GM19240 (cell line): ENCODE results near the gene MMP24OS.
A peak's percentile ranks its signal among the peaks of the same experiment; 100 is the strongest.

ENCODE experiments used
- DNase-seq: peaks from one replicate; pipeline ENCODE4 v3.0.0; 2011; ENCODE audit warnings: low spot score; ENCODE audit not compliant: insufficient read length

Gene MMP24OS

GRCh38 chr20:35291654-35292503 is 14.0 kb upstream of the MMP24OS start, which contains the start of gene FAM83C:
Gene FAM83C (minus strand): TSS chr20:35292425. CDS start chr20:35292304, 121 bp downstream.
- no peak for DNase-seq

DNA sequence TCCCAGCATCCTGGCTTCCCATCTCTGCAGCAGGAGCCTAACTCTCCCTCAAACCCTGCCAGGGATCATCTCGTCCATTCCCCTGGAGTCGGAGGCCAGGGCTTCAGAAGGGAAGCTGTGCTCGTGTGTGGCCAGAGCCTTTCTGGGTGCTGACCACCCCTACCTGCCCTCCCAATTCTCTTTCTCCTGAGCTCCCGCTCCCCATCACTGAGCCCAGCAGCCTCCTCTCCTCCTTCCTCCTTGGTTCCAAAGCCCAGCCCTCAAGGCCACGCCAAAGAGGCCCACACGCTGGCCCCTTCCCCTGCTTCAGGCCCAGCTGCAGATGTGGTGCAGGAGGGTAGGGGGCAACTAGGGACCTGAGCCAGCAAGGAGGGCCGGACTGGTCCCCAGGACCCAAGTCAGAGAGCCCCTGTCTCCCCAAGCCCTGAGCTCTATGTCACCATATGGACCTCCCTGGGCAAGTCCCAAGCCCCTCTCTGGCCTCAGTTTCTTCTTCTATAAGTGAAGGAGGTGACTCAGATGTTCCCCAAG is 13.0 kb upstream of the MMP24OS start:
- no peak for DNase-seq

DNA sequence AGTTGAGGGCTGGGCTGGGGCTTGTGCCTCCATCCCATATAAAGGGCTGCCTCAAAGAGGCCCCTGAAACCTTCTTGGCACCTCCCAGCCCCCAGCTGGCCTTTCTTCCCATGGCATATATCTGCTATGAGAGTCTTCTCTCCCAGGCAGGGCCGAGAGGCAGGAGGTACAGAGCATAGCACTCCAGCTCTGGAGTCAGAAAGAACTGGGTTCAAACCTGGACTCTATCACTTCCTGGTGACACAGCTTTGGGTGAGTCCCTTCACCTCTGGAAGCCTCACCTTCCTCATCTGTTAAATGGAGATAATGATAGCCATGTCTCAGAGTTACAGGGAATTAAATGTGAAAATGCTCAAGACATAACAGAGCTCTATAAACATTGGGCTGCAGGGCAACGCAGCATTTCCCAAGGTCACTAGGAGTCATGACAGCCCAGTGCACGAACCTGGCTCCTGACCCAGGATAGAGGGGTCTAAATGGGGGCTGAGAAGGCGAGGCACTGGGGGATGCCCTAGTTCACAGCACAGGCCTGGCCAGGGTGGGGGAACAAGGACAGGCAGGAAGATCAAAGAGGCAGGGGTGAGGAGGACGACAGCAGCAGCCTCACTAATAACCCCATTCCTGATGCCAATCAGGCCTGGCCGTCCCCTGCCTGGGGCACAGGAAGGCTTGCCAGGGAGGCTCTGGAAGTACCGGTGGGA is 12.4 kb upstream of the MMP24OS start:
- DNase-seq, result no peak

DNA sequence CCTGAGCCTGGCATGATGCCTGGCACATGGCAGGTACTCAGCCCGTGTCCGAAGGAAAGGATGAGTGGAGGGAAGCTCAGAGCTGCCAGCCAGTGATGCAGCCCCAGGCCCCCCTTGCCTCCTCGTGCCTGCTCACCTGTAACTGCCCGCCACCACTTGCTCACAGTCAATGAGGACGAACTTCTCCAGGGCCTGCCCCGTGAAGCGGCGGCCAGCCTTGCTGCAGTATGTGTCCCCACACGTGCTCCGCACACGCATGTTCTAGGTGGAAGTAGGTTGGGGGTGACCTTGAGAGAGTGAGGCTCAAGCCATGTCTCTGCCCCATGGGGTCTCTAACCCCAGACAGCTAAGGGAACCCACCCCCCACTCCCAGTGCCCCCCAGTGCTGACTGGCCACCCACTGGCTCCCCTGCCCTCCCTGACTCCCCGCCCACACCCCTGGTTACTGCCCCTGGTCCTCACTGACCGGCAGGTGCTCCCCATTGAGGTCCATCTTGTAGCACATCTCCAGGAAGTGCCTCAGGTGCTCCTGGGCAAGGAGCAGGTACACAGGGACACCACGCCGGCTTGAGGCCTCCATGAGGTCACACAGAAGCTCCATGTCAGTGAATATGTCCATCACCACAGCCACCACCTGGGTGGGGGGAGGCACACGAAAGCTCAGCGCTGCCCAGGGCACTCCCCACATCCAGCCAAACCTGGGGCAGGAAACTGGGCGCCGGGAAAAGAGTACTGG is 10.6 kb upstream of the MMP24OS start:
- no peak for DNase-seq

- DNase-seq, result no peak
Observed at GRCh38 chr20:35287509-35288324, 9.8 kb upstream of the MMP24OS start.

GRCh38 chr20:35286899-35287508 is 9.1 kb upstream of the MMP24OS start:
- no peak for DNase-seq

- DNase-seq, result no peak
Observed at GRCh38 chr20:35286077-35286898, 8.4 kb upstream of the MMP24OS start.

DNA sequence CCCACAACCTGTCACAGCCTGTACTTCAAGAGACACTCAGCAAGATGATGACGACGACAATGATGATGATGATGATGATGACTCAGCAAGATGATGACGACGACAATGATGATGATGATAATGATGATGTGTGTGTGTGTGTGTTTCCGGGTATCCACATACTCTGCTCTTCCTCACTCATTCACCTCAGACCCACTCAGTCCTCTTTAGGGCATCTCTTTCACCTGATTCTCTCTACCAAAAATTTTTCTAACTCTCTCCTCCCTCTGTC is 7.8 kb upstream of the MMP24OS start:
- no peak for DNase-seq

DNA sequence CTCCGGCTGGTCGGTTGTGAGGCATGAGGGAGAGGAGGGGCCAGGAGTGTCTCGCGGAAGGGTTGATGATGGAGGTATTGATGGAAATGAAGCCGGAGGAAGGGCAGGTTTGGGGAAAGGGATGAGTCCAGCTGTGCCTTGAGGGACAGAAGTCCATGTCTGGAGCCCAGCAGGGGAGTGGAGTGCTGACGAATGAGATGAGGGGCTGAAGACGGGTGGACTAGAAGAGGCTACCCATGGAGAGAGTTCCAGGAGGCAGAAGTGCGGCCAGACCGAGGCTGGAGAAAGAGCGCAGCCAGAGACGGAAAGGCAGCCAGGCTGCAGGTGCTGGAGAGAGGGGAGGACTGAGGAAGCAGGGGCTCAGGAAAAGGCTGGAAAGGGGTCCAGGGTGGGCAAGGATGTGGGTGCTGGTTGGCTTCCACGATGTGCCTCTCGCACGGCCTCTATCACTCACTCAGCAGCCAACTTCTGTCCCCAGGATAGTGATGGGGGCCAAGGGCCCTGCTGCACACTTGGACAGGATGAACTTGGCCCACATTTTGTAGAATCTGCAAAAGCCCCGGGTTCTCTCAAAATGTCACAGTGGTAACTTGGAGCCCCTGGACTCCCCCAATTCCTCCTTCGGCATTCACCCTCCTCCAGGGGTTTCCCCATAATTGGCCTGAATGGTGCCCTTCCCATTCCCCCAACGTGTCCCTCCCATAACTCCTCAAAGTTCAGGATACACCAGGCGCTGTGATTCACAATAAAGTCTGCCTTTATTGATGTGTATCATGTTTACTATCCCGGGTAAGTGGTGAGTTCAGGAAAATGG is 7.3 kb upstream of the MMP24OS start:
- DNase-seq, result no peak

DNA sequence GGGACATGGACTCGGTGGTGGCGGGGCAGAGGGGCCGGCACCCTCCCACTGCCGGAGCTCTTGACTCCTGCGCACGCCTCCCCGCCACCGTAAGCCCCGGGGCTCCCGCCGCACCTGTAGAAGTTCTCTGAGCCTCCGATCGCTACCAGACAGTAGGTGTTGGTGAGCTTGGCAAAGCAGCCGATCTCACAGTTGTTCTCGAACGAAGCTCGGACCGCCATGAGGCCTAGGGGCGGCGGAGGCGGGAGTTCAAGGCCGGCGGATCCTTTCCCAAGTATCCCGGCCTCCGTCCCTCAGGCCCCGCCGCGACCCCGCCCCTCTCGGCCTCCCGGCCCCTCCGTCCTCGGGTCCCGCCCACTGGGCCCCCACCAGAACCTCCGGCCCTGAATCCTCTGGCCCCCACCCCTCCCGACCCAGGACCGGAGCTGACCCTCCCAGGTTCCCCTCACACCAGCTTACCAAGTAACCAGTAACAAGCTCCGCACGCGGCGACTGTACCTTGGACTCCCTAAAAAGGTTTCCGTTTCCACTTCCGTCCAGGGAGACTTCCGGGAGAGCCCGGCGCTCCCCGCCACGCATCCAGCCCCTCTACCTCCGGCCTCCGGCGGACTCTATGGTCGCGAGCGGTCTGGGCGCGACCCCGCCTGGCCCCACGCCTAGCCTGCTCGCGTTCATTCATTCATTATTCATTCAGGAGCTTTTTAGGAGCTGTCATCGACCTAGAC is 6.5 kb upstream of the MMP24OS start, which contains the start of gene EIF6:
Gene EIF6 (minus strand): TSS at position 506 of the 725 bp plus-strand sequence. CDS start 285 bp downstream, at position 221.
- peak; percentile 95 for DNase-seq

- DNase-seq, result no peak
Observed at GRCh38 chr20:35283441-35284266, 5.7 kb upstream of the MMP24OS start.

DNA sequence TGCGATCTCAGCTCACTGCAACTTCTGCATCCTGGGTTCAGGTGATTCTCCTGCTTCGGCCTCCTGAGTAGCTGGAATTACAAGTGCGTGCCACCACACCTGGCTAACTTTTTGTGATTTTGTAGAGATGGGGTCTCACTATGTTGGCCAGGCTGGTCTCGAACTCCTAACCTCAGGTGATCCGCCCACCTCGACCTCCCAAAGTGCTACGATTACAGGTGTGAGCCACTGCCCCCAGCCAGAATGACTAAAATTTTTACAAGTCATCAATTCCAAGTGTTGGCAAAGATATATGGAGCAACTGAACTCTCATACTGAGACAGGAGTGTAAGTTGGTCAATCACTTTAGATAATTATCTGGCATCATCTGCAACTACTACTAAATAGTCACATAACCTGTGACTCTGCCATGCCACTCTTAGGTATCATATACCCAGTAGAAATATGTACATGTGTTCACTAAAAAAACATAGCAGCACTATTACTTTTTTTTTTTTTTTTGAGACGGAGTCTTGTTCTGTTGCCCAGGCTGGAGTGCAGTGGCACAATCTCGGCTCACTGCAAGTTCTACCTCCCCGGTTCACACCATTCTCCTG is 3.7 kb upstream of the MMP24OS start:
- no peak for DNase-seq

DNA sequence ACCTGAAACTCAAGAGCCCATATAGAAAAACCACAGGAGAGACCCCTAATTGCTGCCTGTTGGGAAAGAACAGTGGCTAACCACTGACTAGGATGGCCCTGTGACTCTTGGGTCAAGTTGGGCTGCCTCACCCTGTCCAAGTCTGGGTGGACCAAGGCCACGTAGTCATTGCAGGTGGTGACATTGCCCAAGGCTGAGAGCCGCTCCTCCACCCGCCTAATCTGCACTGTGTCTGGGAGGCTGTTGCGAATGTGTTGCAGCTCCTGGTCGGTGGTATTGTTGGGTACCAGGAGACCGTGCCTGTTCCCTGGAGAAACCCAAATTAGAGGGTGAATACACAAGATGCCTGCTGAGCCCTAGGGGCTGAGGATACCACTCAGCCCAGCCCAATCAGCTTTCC is 2.6 kb upstream of the MMP24OS start:
- DNase-seq, result no peak

DNA sequence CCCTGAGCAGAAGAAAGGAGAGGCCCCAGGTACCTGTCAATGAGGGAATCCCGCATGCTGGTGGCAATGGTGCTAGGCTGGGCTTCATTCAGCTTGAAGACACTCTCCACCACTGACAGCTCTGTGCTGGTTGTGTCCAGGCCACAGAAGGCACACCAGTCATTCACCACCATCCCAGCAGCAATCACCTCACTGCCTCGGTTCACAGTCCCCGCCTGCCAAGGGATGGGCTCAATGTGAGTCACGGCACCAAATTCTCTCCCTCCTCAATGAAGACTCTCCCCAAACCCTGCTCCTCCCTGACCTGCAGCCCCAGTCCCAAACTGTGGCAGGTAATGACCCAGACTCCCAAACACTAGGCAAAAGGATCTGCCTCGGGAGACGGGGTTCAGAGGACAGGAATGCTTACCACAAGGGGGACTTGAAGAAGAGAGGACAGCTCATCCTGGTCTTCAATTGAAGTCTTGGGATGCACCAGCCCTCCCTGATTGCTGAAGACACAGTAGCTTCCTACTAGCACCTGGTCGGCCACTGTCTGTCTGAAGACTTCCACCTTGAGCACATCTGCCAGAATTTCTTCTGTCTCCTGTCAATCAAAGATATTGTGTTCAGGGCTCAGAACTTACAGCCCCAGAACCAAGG is 1.7 kb upstream of the MMP24OS start:
- DNase-seq, result no peak

GRCh38 chr20:35279040-35279439 is 1.1 kb upstream of the MMP24OS start:
- DNase-seq, result no peak

DNA sequence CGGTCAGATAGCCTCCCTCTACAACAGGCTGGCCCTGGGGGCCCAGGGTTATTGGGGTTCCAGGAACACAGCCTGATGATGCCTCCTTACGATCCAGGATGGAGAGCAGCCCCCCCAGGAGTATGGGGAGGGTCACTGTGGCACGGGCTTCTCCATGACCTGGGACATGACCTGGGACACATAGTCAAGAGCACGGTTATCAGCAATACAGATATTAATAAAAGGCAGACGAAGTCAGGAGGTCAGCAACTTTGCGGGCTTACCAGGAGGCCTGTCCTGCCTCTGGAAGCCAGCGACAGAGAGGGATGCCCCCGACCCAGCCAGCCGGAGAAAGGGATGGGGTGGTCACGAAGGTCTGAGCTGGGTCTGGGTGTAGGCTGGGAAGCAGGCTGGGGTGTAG is 795 bp downstream of the MMP24OS start:
- no peak for DNase-seq
